Stimulated activated naive CD8-positive, alpha-beta T cell treated with anti-CD3 and anti-CD28 coated beads, Interleukin-15, amount 100 ng/mL, for 72 hours (primary cell): ENCODE data around the gene GPR132.
"Not testable (repeated sequence)": the region's sequence is repeated elsewhere in the genome, so short reads cannot be mapped to it uniquely, and the experiment has no call there.

ENCODE experiments used
- ATAC-seq: fragments of 150-1000 bp; cut with Tn5 transposase; 2 replicates; pipeline ENCODE4 v1.10.0; 2021; ENCODE audit warnings: mild to moderate bottlenecking, moderate library complexity
- DNase-seq, 2 donors: peaks; one replicate each; pipeline ENCODE4 v3.0.0; 2021 to 2022
- H3K27ac Mint-ChIP-seq, 2 donors: one replicate each; pipeline ENCODE4 v1.8.0; 2022; ENCODE audit warnings: mild to moderate bottlenecking in 2 of 2, mixed read lengths in 2 of 2, moderate library complexity in 2 of 2
- H3K27me3 Mint-ChIP-seq: one replicate; pipeline ENCODE4 v1.8.0; 2022; ENCODE audit warnings: mixed read lengths
- H3K4me1 Mint-ChIP-seq: one replicate; pipeline ENCODE4 v1.8.0; 2022; ENCODE audit warnings: mild to moderate bottlenecking, mixed read lengths
- H3K4me3 Mint-ChIP-seq, 2 donors: one replicate each; pipeline ENCODE4 v1.8.0; 2022; ENCODE audit warnings: mild to moderate bottlenecking in 2 of 2, mixed read lengths in 2 of 2, moderate library complexity in 1 of 2
- H3K9me3 Mint-ChIP-seq, 2 donors: one replicate each; pipeline ENCODE4 v1.8.0; 2022; ENCODE audit warnings: mixed read lengths in 2 of 2

GPR132 gene, protein sequence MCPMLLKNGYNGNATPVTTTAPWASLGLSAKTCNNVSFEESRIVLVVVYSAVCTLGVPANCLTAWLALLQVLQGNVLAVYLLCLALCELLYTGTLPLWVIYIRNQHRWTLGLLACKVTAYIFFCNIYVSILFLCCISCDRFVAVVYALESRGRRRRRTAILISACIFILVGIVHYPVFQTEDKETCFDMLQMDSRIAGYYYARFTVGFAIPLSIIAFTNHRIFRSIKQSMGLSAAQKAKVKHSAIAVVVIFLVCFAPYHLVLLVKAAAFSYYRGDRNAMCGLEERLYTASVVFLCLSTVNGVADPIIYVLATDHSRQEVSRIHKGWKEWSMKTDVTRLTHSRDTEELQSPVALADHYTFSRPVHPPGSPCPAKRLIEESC

DNA sequence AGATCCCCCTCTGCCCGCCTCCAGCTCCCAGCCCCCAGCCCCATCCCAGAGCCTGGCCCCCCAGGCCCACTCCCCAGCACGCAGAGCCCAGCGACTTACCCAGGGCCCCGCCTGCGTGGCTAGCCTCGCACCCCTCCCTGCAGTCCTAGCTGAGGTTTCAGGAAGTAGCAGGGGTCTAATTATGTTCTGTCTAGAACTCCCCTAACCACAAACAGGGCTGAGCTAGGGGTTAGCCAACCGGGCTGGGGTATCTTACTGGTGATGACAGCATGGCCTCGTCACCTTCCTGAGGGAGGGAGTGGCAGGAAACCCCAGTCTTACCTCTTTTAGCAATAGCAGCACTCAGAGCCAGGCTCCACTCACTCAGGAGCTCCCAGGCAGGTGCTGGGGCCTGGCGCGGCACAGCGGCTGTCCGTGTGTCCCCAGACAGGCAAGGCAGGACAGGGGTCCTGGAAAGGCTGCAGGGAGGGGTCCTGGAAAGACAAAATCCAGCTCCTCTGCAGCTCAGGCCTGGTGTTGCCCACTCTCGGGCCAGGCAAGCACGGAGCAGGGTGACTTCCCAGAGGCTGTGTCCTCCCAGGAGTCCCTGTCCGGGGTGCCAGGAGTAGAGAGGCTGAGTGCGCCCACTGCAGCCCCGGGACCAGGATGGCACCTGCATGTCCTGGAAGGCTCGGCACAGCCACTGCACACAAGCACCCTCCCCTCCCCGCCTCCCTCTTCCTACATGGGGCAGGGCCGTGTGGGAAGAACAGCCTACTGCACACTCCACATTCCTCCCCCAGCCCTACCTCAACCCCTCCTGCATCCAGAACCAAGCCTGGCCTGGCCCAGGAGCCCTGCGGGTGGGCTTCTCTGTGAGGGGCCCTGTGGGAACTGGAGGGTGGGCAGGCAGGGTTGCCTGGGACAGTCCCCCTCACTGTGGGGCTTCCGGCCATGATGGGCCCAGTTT lies at the start of gene GPR132:
Gene GPR132, minus strand, starts transcription at position 151 of the 949 bp plus-strand sequence. CDS start 10,010 bp downstream, outside the sequence.
- peak; percentile 85 for ATAC-seq
- H3K27me3 Mint-ChIP-seq: no peaks in the 10 kb centered on the region
- peak within 1 kb of the TSS; percentile 95 to 98 for H3K27ac Mint-ChIP-seq
- DNase-seq: peak; percentile 84 to 92
- H3K4me1 Mint-ChIP-seq: peaks cover 95% of the 10 kb centered on the region
- peak within 1 kb of the TSS; percentile 89 to 95 for H3K4me3 Mint-ChIP-seq
- no peaks in the 10 kb centered on the region for H3K9me3 Mint-ChIP-seq

DNA sequence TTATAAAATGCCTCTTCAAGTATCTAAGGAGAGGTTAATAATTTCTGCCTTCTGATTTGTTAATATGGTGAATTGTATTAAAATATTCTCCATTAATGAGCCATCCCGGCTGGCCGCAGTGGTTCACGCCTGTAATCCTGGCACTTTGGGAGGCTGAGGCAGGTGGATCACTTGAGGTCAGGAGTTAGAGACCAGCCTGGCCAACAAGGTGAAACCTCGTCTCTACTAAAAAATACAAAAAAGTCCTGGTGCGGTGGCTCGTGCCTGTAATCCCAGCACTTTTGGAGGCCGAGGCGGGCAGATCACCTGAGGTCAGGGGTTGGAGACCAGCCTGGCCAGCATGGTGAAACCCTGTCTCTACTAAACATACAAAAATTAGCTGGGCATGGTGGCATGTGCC lies 44.0 kb upstream of the GPR132 start:
- H3K4me1 Mint-ChIP-seq, H3K9me3 Mint-ChIP-seq, ATAC-seq, H3K4me3 Mint-ChIP-seq, H3K27ac Mint-ChIP-seq, DNase-seq: not testable (repeated sequence)
- H3K27me3 Mint-ChIP-seq: peaks cover 36% of the 10 kb centered on the region

DNA sequence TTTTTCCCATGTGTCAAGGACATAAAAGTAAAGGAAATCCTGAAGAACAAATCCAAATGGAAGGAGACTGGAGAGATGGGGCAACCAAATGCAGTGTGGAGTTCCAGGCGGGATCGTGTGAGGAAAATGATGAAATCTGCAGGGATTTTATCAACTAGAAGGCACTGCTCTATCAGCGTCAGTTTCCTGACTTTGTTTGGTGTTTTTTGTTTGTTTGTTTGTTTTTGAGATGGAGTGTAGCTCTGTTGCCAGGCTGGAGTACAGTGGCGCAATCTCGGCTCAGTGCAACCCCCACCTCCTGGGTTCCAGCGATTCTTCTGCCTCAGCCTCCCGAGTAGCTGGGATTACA lies 43.3 kb upstream of the GPR132 start:
- ATAC-seq (no peak), DNase-seq (no peak)
- Mint-ChIP-seq H3K9me3 (no peaks in the 10 kb centered on the region), H3K27me3 (peaks cover 44% of the 10 kb centered on the region), H3K4me3 (no peak overlapping the region), H3K4me1 (no peaks in the 10 kb centered on the region), H3K27ac (no peak overlapping the region)

DNA sequence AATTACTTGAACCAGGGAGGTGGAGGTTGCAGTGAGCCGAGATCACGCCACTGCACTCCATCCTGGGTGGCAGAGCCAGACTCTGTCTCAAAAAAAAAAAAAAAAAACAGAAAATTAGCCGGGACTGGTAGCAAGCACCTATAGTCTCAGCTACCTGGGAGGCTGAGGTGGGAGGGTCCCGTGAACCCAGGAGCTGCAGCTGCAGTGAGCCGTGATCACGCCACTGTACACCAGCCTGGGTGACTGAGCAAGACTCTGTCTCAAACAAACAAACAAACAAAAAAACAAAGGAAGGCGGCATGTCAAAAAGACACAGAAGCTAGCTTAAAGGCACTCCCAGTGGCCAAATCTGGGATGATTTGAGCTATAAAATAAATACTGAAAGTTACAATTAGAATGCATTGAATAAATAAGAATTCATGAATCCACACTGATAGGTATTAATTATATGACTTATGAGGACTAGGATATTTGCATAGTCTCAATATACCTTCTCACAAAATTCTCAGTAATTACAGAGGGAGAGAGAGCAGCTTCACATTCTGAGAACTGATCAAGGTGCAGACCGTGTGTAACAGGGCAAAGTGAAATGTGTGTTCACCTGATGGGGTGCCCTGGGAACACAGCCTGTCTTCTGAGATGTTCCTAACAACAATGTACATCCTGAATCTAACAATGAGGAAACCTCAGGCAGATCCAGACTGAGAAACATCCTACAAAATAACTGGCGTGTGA lies 42.7 kb upstream of the GPR132 start:
- Mint-ChIP-seq H3K27ac (no peak overlapping the region), H3K4me3 (no peak overlapping the region), H3K9me3 (no peaks in the 10 kb centered on the region), H3K4me1 (no peaks in the 10 kb centered on the region), H3K27me3 (peaks cover 49% of the 10 kb centered on the region)
- ATAC-seq (no peak), DNase-seq (no peak)

DNA sequence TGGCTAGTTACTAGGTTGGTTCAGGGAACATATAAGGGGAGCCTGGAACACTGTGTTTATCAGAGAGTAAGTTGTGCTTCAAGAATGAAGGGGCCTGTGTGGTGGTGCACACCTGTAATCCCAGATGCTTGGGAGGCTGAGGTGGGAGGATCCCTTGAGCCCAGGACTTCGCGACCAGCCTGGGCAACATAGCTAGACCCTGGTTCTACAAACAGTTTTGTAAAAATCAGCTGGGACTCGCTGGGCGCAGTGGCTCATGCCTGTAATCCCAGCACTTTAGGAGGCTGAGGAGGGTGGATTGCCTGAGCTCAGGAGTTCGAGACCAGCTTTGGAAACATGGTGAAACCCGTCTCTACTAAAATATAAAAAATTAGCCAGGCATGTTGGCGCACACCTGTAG lies 42.1 kb upstream of the GPR132 start:
- DNase-seq (no peak), ATAC-seq (no peak)
- Mint-ChIP-seq H3K4me1 (no peaks in the 10 kb centered on the region), H3K4me3 (no peak overlapping the region), H3K27ac (no peak overlapping the region), H3K27me3 (peaks cover 50% of the 10 kb centered on the region), H3K9me3 (no peaks in the 10 kb centered on the region)

DNA sequence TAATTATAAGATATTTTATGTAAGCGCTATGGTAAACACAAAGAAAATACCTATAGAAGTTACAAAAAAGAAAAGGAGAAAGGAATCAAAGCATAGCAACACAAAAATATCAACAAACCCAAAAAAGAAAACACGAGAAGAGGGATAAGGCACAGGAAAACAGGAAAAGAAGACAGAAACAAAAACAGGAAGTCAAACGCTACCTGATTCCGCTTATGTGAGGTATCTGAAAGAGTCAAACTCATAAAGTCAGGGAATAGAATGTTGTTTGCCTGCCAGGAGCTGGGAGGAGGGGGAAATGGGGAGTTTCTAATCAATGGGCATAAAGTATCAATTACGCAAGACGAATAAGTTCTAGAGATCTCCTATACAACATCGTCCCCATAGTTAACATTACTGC lies 39.9 kb upstream of the GPR132 start:
- no peak for ATAC-seq
- no peak overlapping the region for H3K27ac Mint-ChIP-seq
- H3K4me3 Mint-ChIP-seq: no peak overlapping the region
- H3K4me1 Mint-ChIP-seq: no peaks in the 10 kb centered on the region
- peaks cover 50% of the 10 kb centered on the region for H3K27me3 Mint-ChIP-seq
- DNase-seq: no peak
- H3K9me3 Mint-ChIP-seq: no peaks in the 10 kb centered on the region

DNA sequence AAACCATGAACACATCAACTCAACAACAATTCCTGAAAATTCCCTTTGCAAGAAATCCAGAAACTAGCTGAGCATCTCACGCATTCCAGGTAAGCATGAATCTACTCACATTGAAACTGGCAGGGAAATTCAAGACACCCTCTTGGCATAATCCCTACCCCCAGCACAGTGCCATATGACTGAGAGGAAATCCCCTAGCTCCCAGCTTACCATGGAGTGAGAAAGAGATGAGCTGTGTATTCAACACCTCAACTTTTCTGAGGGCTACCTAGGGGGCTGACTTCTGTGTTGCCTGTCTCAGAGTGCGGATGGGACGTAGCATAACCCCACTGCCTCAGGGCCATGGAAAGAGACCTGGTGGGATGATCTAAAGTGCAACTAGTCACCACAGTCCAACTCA lies 37.7 kb upstream of the GPR132 start:
- no peaks in the 10 kb centered on the region for H3K4me1 Mint-ChIP-seq
- H3K4me3 Mint-ChIP-seq: no peak overlapping the region
- DNase-seq (no peak), ATAC-seq (peak; percentile 72)
- H3K9me3 Mint-ChIP-seq: no peaks in the 10 kb centered on the region
- peaks cover 40% of the 10 kb centered on the region for H3K27me3 Mint-ChIP-seq
- H3K27ac Mint-ChIP-seq: no peak overlapping the region

DNA sequence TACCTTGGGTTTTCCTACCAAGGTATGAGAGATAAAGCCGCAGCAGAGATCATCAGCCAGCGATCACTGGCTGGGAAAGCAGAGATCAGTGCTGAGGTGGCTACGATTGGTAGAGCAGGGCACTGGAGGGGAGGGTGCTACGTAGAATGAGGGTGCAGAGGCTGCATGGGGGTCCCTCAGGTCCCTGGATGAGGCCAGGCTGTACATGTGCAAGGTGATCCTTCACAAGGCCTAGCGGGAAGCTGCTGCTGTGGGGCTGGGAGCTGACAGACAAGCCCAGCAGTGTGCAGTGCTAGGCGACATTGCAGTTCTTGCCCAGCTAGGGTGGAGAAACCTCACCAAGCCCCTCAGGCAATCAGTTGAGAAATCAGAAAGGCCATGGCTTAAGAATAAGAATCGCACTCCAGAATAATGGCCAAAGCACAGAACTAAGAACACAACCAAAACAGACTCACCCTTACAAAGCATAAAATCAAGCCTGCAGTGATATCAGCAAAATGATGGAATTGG lies 37.2 kb upstream of the GPR132 start:
- H3K4me1 Mint-ChIP-seq: no peaks in the 10 kb centered on the region
- peak overlapping the region in 1 of 2 donors; percentile 42 for H3K27ac Mint-ChIP-seq
- H3K4me3 Mint-ChIP-seq: no peak overlapping the region
- H3K9me3 Mint-ChIP-seq: no peaks in the 10 kb centered on the region
- no peak for DNase-seq
- peaks cover 36% of the 10 kb centered on the region for H3K27me3 Mint-ChIP-seq
- no peak for ATAC-seq

DNA sequence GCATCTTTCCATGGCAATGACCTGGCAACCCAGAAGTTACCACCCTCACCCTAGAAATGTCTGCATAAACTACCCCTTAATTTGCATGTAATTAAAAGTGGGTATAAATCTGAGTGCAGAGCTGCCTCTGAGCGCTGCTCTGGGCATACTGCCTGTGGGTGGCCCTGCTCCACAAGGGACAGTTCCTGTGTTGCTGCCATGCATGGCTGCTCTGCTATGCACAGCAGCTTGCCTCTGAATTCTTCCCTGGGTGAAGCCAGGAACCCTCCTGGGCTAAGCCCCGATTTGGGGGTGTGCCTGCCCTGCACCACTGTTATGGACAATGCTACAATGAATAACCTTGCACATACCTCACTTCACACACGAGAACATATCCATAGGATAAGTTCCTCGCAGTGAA lies 35.7 kb upstream of the GPR132 start:
- DNase-seq (no peak), ATAC-seq (no peak)
- peaks cover 23% of the 10 kb centered on the region for H3K27me3 Mint-ChIP-seq
- no peak overlapping the region for H3K4me3 Mint-ChIP-seq
- H3K4me1 Mint-ChIP-seq: no peaks in the 10 kb centered on the region
- no peaks in the 10 kb centered on the region for H3K9me3 Mint-ChIP-seq
- H3K27ac Mint-ChIP-seq: no peak overlapping the region

DNA sequence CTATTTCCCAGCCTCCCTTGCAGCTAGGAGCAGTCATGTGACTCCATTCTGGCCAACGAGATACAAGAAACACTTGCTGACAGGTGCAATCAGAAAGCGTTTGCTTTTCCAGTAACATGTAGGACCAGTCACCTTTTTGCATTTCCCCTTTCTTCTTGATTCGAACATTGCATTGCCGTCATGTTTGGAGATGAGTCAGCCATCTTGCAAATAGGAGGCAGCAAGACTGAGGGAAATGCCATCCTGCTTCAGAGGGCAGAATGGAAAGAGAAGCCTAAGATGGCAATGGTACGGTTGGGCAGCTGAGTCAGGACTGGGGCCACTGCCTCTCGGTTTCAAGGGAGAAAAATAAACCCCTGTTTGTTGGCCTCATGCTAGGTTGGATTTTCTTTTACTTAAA lies 34.5 kb upstream of the GPR132 start:
- Mint-ChIP-seq H3K4me1 (no peaks in the 10 kb centered on the region), H3K9me3 (no peaks in the 10 kb centered on the region), H3K27me3 (peaks cover 15% of the 10 kb centered on the region), H3K27ac (no peak overlapping the region), H3K4me3 (no peak overlapping the region)
- no peak for ATAC-seq
- DNase-seq: no peak

DNA sequence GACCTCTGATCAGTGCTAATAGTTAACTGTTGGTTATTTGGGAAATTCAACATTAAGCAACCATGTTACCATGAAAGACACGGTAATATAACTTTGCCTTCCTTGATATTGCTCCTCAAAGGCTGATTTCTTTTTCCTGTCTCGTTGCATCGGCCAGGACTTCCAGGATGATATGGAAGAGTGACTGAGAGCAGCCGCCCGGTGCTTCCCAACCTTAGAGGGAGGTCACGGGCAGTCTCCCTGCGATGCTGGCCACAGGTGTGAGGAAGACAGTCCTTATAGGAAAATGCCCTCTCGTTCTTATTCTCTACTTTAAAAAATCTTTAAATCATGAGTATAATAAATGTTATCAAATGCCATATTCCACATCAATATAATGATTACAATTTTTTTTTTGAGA lies 33.1 kb upstream of the GPR132 start:
- no peak overlapping the region for H3K4me3 Mint-ChIP-seq
- no peak overlapping the region for H3K27ac Mint-ChIP-seq
- H3K9me3 Mint-ChIP-seq: no peaks in the 10 kb centered on the region
- ATAC-seq: no peak
- H3K4me1 Mint-ChIP-seq: peaks cover 13% of the 10 kb centered on the region
- DNase-seq: no peak
- H3K27me3 Mint-ChIP-seq: peaks cover 5% of the 10 kb centered on the region

DNA sequence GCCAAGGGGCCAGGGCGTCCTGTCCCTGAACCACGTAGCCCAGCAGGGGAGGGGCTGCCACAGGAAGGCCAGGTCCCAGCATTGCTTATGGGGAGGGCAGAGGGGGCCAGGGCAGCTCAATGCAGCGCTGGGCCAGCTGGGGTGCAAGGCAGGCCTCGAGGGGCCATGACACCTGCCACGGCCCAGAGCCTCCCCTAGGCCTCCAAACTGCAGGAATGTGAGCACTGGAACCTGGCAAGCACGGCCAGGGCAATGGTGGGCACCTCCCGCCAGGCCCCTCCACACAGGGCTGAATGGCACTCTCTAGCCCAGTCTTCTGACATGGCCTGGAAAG lies 32.5 kb upstream of the GPR132 start:
- H3K27ac Mint-ChIP-seq: no peak overlapping the region
- no peak overlapping the region for H3K4me3 Mint-ChIP-seq
- no peaks in the 10 kb centered on the region for H3K9me3 Mint-ChIP-seq
- DNase-seq (no peak), ATAC-seq (no peak)
- peaks cover 16% of the 10 kb centered on the region for H3K4me1 Mint-ChIP-seq
- H3K27me3 Mint-ChIP-seq: no peaks in the 10 kb centered on the region

DNA sequence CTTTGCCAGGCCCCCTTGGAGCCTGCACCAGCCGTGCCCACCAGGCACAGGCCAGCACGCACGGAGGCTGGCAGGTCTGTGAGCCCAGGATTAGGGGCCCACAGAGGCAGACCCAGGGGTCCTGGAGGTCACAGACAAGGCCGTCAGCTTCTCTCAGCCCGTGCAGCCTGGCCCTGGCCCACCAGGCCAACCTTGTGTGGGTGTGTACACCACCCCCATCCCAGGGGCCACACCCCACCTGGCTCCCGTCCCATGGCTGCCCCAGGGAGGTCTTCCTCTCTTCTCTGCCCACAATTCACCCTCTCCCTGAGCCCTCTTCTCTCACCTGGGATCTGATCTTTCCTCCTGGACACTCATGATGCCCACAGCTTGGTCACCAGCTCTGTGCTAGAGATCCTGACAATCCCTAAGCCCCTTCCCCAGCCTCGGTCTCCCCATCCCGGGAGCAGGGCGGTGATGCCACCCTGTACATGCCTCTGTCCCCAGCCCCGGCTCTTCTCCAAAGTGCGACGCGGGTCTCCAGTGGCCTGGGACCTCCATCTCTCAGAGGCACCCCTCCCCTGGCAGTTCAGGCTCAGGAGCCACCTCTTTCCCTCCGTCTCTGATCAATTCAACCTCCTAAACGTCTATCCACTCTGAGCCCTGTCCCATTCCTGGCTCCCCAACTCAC lies 31.1 kb upstream of the GPR132 start:
- H3K9me3 Mint-ChIP-seq: no peaks in the 10 kb centered on the region
- H3K27me3 Mint-ChIP-seq: no peaks in the 10 kb centered on the region
- peaks cover 27% of the 10 kb centered on the region for H3K4me1 Mint-ChIP-seq
- ATAC-seq (no peak), DNase-seq (no peak)
- H3K27ac Mint-ChIP-seq: no peak overlapping the region
- no peak overlapping the region for H3K4me3 Mint-ChIP-seq

DNA sequence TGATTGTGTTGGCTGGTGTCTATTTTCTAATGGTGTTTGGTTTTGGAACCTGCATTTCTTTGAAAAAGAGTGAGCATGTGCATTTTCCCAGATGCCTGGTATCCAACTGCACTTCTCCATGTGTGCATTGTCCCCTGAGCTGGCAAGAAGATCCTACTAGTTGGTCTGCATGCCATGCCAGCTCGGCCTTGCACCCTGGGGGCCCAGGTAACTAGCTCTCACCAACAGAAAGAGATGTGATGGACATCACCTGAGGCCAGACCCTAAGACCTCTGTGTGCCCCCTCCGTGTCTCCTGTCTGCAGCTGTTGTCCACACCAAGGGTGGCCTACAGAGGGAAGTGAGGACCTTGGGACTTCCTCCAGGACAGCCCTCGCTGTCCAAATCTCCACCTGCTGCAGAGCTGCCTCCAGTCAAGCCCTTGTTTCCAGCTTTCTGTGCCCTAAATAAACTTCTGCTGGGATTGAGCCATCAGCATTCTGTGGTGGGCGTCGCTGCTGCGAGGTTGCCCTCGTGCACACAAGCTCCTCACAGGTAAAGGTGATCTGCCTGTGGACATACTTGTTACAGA lies 30.1 kb upstream of the GPR132 start:
- Mint-ChIP-seq H3K4me1 (peaks cover 35% of the 10 kb centered on the region), H3K27me3 (no peaks in the 10 kb centered on the region), H3K4me3 (no peak overlapping the region), H3K9me3 (no peaks in the 10 kb centered on the region), H3K27ac (no peak overlapping the region)
- no peak for ATAC-seq
- DNase-seq: no peak
